ENCODE data around the gene ARID1B. TPM values are rescaled to one million over a fixed set of nuclear protein-coding genes. Genes with fewer than 3 reads are reported as not detected.

Gene ARID1B
- total RNA-seq, 4 donors from 2014 or later, result 25.2 to 103 (median 59.5) TPM

DNA sequence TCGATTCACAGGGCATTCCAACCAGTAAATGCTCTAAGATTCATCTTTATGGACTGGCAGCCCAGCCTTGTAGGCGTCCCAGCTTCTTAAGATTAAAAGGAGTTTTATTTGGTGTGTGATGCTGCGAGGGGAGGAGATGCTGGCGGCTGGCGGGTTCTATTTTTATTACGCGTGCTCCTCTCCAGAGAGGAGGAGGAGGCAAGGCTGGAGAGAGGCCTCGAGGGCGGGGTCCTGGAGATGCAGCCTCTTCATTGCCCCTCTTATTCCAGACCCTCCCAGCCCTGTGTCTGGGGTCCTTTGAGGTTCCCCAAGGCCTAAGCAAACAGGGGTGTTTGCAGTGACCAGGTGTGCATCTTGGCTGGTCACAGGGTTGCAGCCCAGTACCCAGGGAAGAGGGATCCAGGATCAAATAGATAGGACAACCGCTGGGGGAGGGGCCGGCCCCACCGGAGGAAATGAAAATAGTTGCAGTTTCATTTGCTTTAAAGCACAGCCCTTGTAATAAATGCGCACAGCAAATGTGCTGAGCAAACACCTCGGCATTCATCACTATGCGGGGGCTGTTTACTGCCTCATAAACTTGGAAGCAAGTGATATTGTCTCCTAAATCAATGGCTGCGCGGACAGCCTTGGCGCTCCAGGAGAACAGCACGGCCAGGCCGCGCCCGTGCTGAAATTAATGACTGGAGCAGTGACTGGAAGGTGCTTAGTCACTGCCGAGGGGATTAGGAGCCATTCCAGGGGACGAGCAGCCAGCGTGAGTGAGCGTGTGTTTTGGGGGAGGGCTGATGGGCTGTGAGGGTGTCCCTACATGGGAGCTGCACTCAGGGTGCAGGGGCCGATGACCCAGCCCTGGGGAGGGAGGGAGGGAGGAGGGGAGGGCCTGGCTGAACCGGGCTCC lies 463.1 kb downstream of the ARID1B start:
- intact Hi-C loops (cut with DNase I), result no loop called here
- H3K36me3 ChIP-seq, result no peaks in the 10 kb centered on the region
- no peak for DNase-seq
- H3K27me3 ChIP-seq, result peaks cover 0 to 16% (median 3%) of the 10 kb centered on the region in 4 donors
- H3K9me3 ChIP-seq, result no peaks in the 10 kb centered on the region
- H3K4me1 ChIP-seq, result peaks cover 35 to 82% (median 39%) of the 10 kb centered on the region in 3 donors
- H3K27ac ChIP-seq, result peak overlapping the region; percentile 82 to 92 (median 87)
- 27 to 42% methylated on average over 13 to 16 of the region's 28 CpGs for WGBS, 2 donors
- H3K4me3 ChIP-seq, result peak overlapping the region; percentile 13 to 56 (median 34)
- peak in 1 of 4 donors; percentile 33 for TF ChIP-seq POLR2A (IDR thresholded peaks at IDR 0.05)
- TF ChIP-seq, protein P1, sequence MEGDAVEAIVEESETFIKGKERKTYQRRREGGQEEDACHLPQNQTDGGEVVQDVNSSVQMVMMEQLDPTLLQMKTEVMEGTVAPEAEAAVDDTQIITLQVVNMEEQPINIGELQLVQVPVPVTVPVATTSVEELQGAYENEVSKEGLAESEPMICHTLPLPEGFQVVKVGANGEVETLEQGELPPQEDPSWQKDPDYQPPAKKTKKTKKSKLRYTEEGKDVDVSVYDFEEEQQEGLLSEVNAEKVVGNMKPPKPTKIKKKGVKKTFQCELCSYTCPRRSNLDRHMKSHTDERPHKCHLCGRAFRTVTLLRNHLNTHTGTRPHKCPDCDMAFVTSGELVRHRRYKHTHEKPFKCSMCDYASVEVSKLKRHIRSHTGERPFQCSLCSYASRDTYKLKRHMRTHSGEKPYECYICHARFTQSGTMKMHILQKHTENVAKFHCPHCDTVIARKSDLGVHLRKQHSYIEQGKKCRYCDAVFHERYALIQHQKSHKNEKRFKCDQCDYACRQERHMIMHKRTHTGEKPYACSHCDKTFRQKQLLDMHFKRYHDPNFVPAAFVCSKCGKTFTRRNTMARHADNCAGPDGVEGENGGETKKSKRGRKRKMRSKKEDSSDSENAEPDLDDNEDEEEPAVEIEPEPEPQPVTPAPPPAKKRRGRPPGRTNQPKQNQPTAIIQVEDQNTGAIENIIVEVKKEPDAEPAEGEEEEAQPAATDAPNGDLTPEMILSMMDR (IDR thresholded peaks at IDR 0.05), result no peak

DNA sequence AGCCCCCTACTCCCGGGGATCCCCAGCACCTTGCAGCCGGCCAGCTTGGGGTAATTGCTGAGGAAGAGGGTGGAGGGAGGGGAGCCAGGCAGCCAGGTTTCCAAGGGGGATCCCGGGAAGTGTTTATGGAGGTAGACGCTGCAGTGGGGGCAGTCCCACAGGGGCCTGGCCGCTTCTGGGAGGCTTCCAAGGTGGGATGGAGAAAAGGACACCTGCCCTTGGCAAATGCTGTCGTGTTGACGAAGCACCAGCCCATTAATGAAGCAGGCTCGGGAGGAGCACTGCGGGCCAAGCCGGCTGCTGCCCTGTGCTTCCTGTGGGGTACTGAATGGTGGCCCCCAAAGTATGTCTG lies 463.8 kb downstream of the ARID1B start:
- Histone ChIP-seq H3K9me3 (no peaks in the 10 kb centered on the region), H3K4me3 (peak overlapping the region; percentile 13 to 56 (median 34)), H3K36me3 (no peaks in the 10 kb centered on the region), H3K27me3 (peaks cover 0 to 10% (median 2%) of the 10 kb centered on the region in 4 donors), H3K27ac (peak overlapping the region; percentile 82 to 92 (median 87)), H3K4me1 (peaks cover 35 to 81% (median 35%) of the 10 kb centered on the region in 3 donors)
- intact Hi-C loops (cut with DNase I), result no loop called here
- TF ChIP-seq POLR2A (IDR thresholded peaks at IDR 0.05), result no peak
- TF ChIP-seq, protein P1 (IDR thresholded peaks at IDR 0.05), result no peak
- no peak for DNase-seq
- WGBS, 2 donors, result 47 to 67% methylated on average over 7 of the region's 10 CpGs

DNA sequence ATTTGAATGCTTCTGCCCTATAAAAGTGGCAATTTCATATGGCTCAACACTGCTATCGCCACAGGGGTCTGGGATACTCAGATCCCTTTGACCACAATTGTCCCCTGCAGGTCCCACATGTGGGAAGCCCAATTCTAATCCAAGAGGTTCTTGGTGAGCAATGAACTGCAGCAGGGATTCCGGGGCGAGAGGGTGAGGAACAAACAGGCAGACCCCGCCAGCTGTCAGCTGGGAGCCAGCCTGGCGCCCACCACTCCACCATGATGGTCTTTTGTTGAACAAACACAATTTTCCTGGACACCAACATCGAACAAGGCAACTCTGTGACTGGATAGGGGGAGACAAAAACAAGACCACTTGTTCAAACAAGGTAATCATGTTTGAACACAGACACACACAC lies 465.6 kb downstream of the ARID1B start:
- Histone ChIP-seq H3K36me3 (no peaks in the 10 kb centered on the region), H3K4me3 (no peak overlapping the region), H3K27ac (peak overlapping the region; percentile 82 to 92 (median 87)), H3K4me1 (peaks cover 31 to 73% (median 40%) of the 10 kb centered on the region in 3 donors), H3K9me3 (no peaks in the 10 kb centered on the region), H3K27me3 (no peaks in the 10 kb centered on the region)
- 79 to 94% methylated on average over 2 to 3 of the region's 6 CpGs for WGBS, 2 donors
- TF ChIP-seq POLR2A (IDR thresholded peaks at IDR 0.05), result no peak
- TF ChIP-seq, protein P1 (IDR thresholded peaks at IDR 0.05), result no peak
- DNase-seq, result no peak
- intact Hi-C loops (cut with DNase I), result no loop called here

DNA sequence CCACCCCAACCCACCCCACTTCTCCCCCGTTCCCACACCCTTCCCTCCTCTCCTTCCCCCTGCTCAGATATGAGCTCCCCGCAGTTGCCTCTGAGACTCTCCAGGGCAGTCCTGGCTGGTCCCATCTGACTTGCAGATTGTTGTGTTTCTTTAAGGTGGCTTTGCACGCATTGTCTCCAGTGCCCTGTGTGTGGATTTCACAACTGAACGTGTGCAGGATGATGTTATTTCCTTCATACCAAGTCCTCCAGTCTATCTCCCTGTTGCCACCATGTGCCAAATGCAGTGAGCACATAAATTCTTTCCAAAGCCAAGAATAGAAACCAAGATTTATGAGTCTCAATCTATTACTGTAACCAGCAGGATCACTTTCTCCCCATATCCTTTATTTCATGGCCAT lies 467.0 kb downstream of the ARID1B start:
- Histone ChIP-seq H3K27ac (peak overlapping the region; percentile 26 to 87 (median 75)), H3K9me3 (peaks cover 0 to 3% (median 0%) of the 10 kb centered on the region in 3 donors), H3K4me3 (no peak overlapping the region), H3K27me3 (no peaks in the 10 kb centered on the region), H3K4me1 (peaks cover 31 to 72% (median 40%) of the 10 kb centered on the region in 3 donors), H3K36me3 (no peaks in the 10 kb centered on the region)
- no peak for DNase-seq
- 34 to 46% methylated on average over 3 to 4 of the region's 4 CpGs for WGBS, 2 donors
- intact Hi-C loops (cut with DNase I), result no loop called here
- no peak for TF ChIP-seq POLR2A (IDR thresholded peaks at IDR 0.05)
- TF ChIP-seq, protein P1 (IDR thresholded peaks at IDR 0.05), result no peak

DNA sequence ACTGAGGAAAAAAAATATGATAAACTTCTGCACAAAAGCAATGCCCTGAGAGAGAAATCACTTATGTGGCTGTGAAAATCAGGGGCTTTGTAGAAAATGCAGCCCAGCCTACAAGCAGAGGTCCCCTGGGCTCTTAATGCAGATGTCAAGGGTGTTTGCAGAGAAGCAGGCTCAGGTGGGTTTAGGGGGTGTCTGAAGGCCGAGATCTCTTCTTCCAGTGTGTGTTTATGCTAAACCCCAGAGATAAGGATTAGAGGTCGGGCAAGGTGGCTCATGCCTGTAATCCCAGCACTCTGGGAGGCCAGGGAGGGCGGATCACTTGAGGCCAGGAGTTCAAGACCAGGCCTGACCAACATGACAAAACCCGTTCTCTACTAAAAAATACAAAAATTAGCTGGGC lies 467.6 kb downstream of the ARID1B start:
- intact Hi-C loops (cut with DNase I), result no loop called here
- no peaks in the 10 kb centered on the region for H3K27me3 ChIP-seq
- 12 to 26% methylated on average over 4 of the region's 4 CpGs for WGBS, 2 donors

More for the DNA sequence above, 467.6 kb downstream of the ARID1B start:
- peaks cover 31 to 66% (median 37%) of the 10 kb centered on the region in 3 donors for H3K4me1 ChIP-seq
- H3K36me3 ChIP-seq, result no peaks in the 10 kb centered on the region
- no peak for TF ChIP-seq POLR2A (IDR thresholded peaks at IDR 0.05)
- TF ChIP-seq, protein P1 (IDR thresholded peaks at IDR 0.05), result no peak
- H3K27ac ChIP-seq, result peak overlapping the region in 3 of 4 donors; percentile 71 to 87 (median 79)
- peaks cover 0 to 3% (median 0%) of the 10 kb centered on the region in 3 donors for H3K9me3 ChIP-seq
- DNase-seq, result no peak
- no peak overlapping the region for H3K4me3 ChIP-seq
